Testis (tissue), 3 donors: ENCODE measurements around the gene FRY. TPM values are rescaled to one million over a fixed set of nuclear protein-coding genes. Genes with fewer than 3 reads are reported as not detected.

ENCODE experiments used
- DNase-seq: peaks from one replicate; pipeline ENCODE4 v3.0.0-alpha.2; 2019
- H3K27ac ChIP-seq, 2 donors: fragments of 200-600 bp; sonication (generic); one replicate each; pipeline ENCODE4 v1.5.1; 2019
- H3K27me3 ChIP-seq: fragments of 200-600 bp; sonication (generic); one replicate; pipeline ENCODE4 v1.5.1; 2019
- H3K36me3 ChIP-seq: fragments of 200-600 bp; sonication (generic); one replicate; pipeline ENCODE4 v1.5.1; 2017; ENCODE audit warnings: low read depth; ENCODE audit errors: missing control alignments
- H3K4me1 ChIP-seq: fragments of 200-600 bp; sonication (generic); one replicate; pipeline ENCODE4 v1.5.1; 2019
- H3K4me3 ChIP-seq, 2 donors: fragments of 200-600 bp; sonication (generic); one replicate each; pipeline ENCODE4 v1.5.1; 2017 to 2019
- H3K9me3 ChIP-seq: fragments of 200-600 bp; sonication (generic); one replicate; pipeline ENCODE4 v1.5.1; 2017
- CTCF ChIP-seq, 3 experiments: fragments of 450-650 bp in 2 of 3; fragments of 200-600 bp in 1 of 3; sonication (generic) in 1 of 3; IDR thresholded peaks; one replicate each; pipeline ENCODE4 v1.5.1; 2016 to 2019; ENCODE audit warnings: antibody characterized with exemption in 3 of 3, mild to moderate bottlenecking in 2 of 3, moderate library complexity in 1 of 3
- POLR2A ChIP-seq: fragments of 450-650 bp; IDR thresholded peaks from one replicate; pipeline ENCODE4 v1.6.1; 2017; ENCODE audit warnings: antibody characterized with exemption, mild to moderate bottlenecking, moderate library complexity
- WGBS, 2 donors: methylation state at CpG; one replicate each; pipeline ENCODE4 v1.1.5; 2018; 5-methylcytosine and 5-hydroxymethylcytosine counted together
- intact Hi-C: fragments of 100-400 bp; cut with DNase I; formaldehyde crosslinking; loops from one replicate; pipeline ENCODE4 v1.15.1; 2023; ENCODE audit warnings: low total_unique reads
- polyA plus RNA-seq: library from polyadenylated mRNA; stranded (reverse); fragments of 350-450 nt; fragmentation: Illumina TruSeq; extraction: RNeasy Lipid Tissue Mini Kit (QIAGEN cat#74804); gene quantifications from one replicate; pipeline ENCODE4 v1.2.3, GENCODE V29; 2014; ENCODE audit warnings: low read depth, low replicate concordance; ENCODE audit not compliant: insufficient read depth
- total RNA-seq, 2 donors: library from RNA; depleted of rRNA; stranded (reverse); fragments of >200 nt; gene quantifications; one replicate each; pipeline ENCODE4 v1.2.3, GENCODE V29; 2016

Gene FRY
- total and polyA plus RNA-seq, 3 donors from 2014 or later: 24.8 to 26.6 (median 25.9) TPM

GRCh38 chr13:32135056-32135390 is 103.4 kb downstream of the FRY start:
- no peaks in the 10 kb centered on the region for H3K4me1 ChIP-seq
- intact Hi-C loops: no loop called here
- H3K27me3 ChIP-seq: no peaks in the 10 kb centered on the region
- TF ChIP-seq CTCF (IDR thresholded peaks at IDR 0.05) (no peak), POLR2A (no peak)
- no peaks in the 10 kb centered on the region for H3K36me3 ChIP-seq
- H3K27ac ChIP-seq: peak overlapping the region; percentile 33 to 57
- H3K9me3 ChIP-seq: no peaks in the 10 kb centered on the region
- DNase-seq: no peak
- H3K4me3 ChIP-seq: no peak overlapping the region
- WGBS, 2 donors: 50 to 60% methylated on average over 4 of the region's 4 CpGs

DNA sequence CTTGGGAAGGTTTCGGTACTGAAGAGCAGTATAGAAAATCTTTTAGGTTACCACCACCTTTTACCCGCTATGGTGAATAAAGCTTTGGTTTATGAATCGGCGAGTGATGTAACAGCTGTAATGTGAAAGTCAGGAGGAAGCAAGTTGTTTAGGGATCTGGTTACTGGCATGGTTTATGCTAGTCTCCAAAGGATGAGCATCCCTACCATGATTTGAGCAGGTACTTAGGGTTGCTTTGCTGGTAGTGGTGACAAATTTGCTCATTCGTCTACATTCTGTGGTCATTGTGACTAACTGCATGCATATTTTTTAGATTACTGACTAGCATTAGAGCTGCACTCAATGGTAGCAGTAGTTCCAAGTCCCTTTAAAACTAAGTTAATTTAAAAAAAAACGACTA is 104.1 kb downstream of the FRY start:
- Histone ChIP-seq H3K4me1 (no peaks in the 10 kb centered on the region), H3K9me3 (no peaks in the 10 kb centered on the region), H3K27me3 (no peaks in the 10 kb centered on the region), H3K4me3 (no peak overlapping the region), H3K27ac (peak overlapping the region in 1 of 2 donors; percentile 57), H3K36me3 (no peaks in the 10 kb centered on the region)
- WGBS, 2 donors: 88 to 89% methylated on average over 6 of the region's 6 CpGs
- TF ChIP-seq POLR2A: no peak
- no peak for TF ChIP-seq CTCF (IDR thresholded peaks at IDR 0.05)
- DNase-seq: no peak
- intact Hi-C loops: no loop called here

DNA sequence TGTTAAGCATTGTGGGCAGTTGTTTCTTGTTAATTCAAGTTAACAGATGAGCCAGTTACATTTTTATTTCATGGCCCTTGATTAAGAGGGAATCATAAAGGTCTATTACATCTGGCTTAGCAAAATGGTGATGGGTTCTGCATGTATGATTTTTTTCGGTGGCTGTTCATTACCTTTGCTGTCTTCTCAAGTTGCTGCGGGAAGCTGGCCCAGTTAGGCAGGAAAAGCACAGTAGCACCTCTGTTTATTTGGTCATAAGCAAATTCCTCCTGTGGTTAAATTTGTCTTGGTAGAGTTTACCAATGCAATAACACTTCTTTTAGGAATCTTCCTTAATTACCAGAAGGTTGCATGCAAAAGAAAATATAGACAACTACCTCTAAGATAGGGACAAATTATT is 104.5 kb downstream of the FRY start:
- H3K4me1 ChIP-seq: no peaks in the 10 kb centered on the region
- H3K9me3 ChIP-seq: no peaks in the 10 kb centered on the region
- no peaks in the 10 kb centered on the region for H3K27me3 ChIP-seq
- H3K36me3 ChIP-seq: no peaks in the 10 kb centered on the region
- no peak for DNase-seq
- TF ChIP-seq CTCF (IDR thresholded peaks at IDR 0.05) (no peak), POLR2A (no peak)
- WGBS, 2 donors: 67 to 90% methylated on average over 2 of the region's 2 CpGs
- H3K4me3 ChIP-seq: no peak overlapping the region
- no peak overlapping the region for H3K27ac ChIP-seq
- intact Hi-C loops: no loop called here

DNA sequence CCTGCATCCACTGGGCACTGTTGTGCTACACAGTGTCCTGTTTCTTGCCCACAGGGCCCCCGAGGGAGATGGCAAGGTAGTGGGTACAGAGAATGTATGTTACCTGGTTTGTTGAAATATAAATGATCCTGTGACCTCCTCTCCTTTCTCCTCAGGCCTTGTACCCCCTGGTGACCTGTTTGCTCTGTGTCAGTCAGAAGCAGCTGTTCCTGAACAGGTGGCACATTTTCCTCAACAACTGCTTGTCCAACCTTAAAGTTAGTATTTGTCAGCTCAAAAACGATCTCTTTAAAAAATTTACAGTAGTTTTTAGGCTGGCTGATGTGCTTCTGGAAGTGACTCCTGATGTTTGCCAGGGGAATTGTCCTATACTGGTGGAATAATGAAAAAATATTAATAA is 105.1 kb downstream of the FRY start:
- 81 to 82% methylated on average over 2 of the region's 2 CpGs for WGBS, 2 donors
- Histone ChIP-seq H3K27ac (no peak overlapping the region), H3K36me3 (no peaks in the 10 kb centered on the region), H3K4me1 (no peaks in the 10 kb centered on the region), H3K4me3 (no peak overlapping the region), H3K9me3 (no peaks in the 10 kb centered on the region), H3K27me3 (no peaks in the 10 kb centered on the region)
- no peak for DNase-seq
- intact Hi-C loops: no loop called here
- TF ChIP-seq POLR2A (no peak), CTCF (IDR thresholded peaks at IDR 0.05) (no peak)

GRCh38 chr13:32139251-32139650 is 107.7 kb downstream of the FRY start:
- DNase-seq: no peak
- WGBS, 2 donors: 97 to 98% methylated on average over 5 of the region's 5 CpGs
- no peaks in the 10 kb centered on the region for H3K27me3 ChIP-seq
- no peaks in the 10 kb centered on the region for H3K9me3 ChIP-seq
- TF ChIP-seq CTCF (IDR thresholded peaks at IDR 0.05) (no peak), POLR2A (no peak)
- H3K4me3 ChIP-seq: no peak overlapping the region
- no peaks in the 10 kb centered on the region for H3K36me3 ChIP-seq
- no peak overlapping the region for H3K27ac ChIP-seq
- H3K4me1 ChIP-seq: no peaks in the 10 kb centered on the region
- intact Hi-C loops: no loop called here
